Activated B cell treated with CpG ODN at 0.5 μM for 24 hours (primary cell): ENCODE measurements around the gene ZKSCAN5. TPM values are rescaled to one million over a fixed set of nuclear protein-coding genes. Genes with fewer than 3 reads are reported as not detected.
A peak's percentile ranks its signal among the peaks of the same experiment; 100 is the strongest.

Experiments used
- ATAC-seq: fragments of 200-7000 bp; cut with Tn5 transposase; one replicate; pipeline ENCODE4 v1.10.0; 2021; ENCODE audit warnings: low read depth, mild to moderate bottlenecking, moderate library complexity
- CTCF ChIA-PET: fragments of 350-600 bp; sonication (Branson Sonifier 250); formaldehyde crosslinking; loops from one replicate; lab custom pipeline; 2021; ENCODE audit warnings: antibody characterized with exemption; lab: Charles Lee
- POLR2A ChIA-PET: fragments of 350-600 bp; sonication (Branson Sonifier 250); formaldehyde crosslinking; loops from one replicate; lab custom pipeline; 2021; ENCODE audit warnings: antibody characterized with exemption; lab: Charles Lee
- DNase-seq: peaks from one replicate; pipeline ENCODE4 v3.0.0; 2022
- H3K27ac Mint-ChIP-seq: one replicate; pipeline ENCODE4 v1.8.0; 2020; ENCODE audit warnings: mixed read lengths
- H3K27me3 Mint-ChIP-seq: one replicate; pipeline ENCODE4 v1.8.0; 2021; ENCODE audit warnings: mixed read lengths
- H3K36me3 Mint-ChIP-seq: one replicate; pipeline ENCODE4 v1.8.0; 2021; ENCODE audit warnings: low read depth, mixed read lengths
- H3K4me1 Mint-ChIP-seq: one replicate; pipeline ENCODE4 v1.8.0; 2021; ENCODE audit warnings: mixed read lengths
- H3K4me3 Mint-ChIP-seq: one replicate; pipeline ENCODE4 v1.8.0; 2020; ENCODE audit warnings: mild to moderate bottlenecking, mixed read lengths
- H3K9me3 Mint-ChIP-seq: one replicate; pipeline ENCODE4 v1.8.0; 2020; ENCODE audit warnings: mixed read lengths
- intact Hi-C: fragments of 100-400 bp; cut with micrococcal nuclease; formaldehyde crosslinking; loops from one replicate; pipeline ENCODE4 v1.15.1; 2024
- total RNA-seq: library from RNA; stranded (reverse); gene quantifications from 2 replicates; pipeline ENCODE4 v1.2.3, GENCODE V29; 2022
- TF ChIP-seq, protein P1 (sequence below): fragments of 200-600 bp; IDR thresholded peaks from one replicate; pipeline ENCODE4 v1.8.0; 2022; ENCODE audit warnings: antibody characterized with exemption, mild to moderate bottlenecking

The ZKSCAN5 gene
- total RNA-seq, 1 donor from 2014 or later, result 10.3 TPM

DNA sequence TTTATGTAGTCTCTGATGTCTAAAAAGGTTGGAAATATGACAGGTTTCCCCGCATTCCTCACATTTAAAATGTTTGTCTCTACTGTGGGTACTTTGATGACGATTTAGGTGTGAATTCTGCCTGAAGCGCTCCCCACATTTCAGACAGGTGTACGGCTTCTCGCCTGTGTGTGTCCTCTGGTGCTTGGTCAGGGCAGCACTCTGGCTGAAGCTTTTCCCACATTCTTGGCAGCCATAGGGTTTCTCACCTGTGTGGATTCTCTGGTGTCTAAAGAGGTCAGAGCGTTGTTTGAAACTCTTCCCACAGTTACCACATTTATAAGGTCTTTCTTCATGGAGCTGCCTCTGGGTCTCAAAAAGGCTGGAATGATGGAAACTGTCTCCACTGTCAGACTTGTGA, 10.6 kb upstream of the ZKSCAN5 start:
- POLR2A ChIA-PET, result no interaction called here
- intact Hi-C loops, result no loop called here

DNA sequence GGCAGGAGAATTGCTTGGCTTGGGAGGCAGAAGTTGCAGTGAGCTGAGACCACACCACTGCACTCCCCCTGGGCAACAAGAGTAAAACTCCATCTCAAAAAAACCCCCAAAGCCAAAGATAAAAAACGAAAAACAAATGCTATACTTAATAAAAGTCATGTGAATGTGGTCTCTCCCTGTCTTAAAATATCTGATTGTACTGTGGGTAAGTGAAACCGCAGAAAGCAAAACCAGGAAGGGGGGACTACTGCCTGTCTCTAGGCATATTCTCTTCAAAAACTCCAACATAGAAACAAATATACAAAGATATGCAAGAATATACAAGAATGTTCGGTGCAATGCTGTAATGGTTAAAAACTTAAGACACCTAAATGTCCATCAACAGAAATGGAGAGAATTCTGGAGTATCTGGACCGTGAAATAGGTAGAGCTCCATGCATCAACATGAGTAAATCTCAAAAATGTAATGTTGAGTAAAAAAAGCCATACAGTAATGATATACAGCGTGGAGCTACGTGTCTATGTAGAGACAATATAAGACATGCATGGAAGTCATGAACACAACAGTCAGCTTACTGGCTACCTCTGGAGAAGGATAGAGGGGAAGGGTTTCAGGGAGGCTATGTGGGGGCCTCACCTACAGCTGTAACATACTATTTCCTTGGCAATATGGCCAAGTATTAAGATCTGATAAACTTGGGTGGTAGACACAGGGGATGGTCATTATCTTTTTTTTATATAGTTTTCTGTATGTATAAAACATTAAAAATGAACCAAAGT, 6.5 kb upstream of the ZKSCAN5 start:
- DNase-seq, result no peak
- no peaks in the 10 kb centered on the region for H3K27me3 Mint-ChIP-seq
- POLR2A ChIA-PET, result interaction anchor here (0.6 to 3.2 kb wide), 6 partner anchors 12 to 1719 kb away, joined by 3 to 21 read pairs (median 3); partner anchors contain the start of genes FAM200A and ZNF789
- CTCF ChIA-PET, result interaction anchor here (0.7 kb wide), 1 partner anchor 910 kb away, joined by 3 read pairs; no protein-coding TSS in a partner anchor
- H3K4me3 Mint-ChIP-seq, result peak overlapping the region; percentile 99
- TF ChIP-seq, protein P1, sequence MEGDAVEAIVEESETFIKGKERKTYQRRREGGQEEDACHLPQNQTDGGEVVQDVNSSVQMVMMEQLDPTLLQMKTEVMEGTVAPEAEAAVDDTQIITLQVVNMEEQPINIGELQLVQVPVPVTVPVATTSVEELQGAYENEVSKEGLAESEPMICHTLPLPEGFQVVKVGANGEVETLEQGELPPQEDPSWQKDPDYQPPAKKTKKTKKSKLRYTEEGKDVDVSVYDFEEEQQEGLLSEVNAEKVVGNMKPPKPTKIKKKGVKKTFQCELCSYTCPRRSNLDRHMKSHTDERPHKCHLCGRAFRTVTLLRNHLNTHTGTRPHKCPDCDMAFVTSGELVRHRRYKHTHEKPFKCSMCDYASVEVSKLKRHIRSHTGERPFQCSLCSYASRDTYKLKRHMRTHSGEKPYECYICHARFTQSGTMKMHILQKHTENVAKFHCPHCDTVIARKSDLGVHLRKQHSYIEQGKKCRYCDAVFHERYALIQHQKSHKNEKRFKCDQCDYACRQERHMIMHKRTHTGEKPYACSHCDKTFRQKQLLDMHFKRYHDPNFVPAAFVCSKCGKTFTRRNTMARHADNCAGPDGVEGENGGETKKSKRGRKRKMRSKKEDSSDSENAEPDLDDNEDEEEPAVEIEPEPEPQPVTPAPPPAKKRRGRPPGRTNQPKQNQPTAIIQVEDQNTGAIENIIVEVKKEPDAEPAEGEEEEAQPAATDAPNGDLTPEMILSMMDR, result no peak
- peak overlapping the region; percentile 25 for H3K27ac Mint-ChIP-seq
- peaks cover 39% of the 10 kb centered on the region for H3K4me1 Mint-ChIP-seq
- H3K9me3 Mint-ChIP-seq, result peaks cover 7% of the 10 kb centered on the region
- intact Hi-C loops, result no loop called here
- ATAC-seq, result no peak
- peaks cover 59% of the 10 kb centered on the region for H3K36me3 Mint-ChIP-seq

More for the DNA sequence above, 10.6 kb upstream of the ZKSCAN5 start:
- ATAC-seq (no peak), DNase-seq (no peak)
- no peak overlapping the region for H3K4me3 Mint-ChIP-seq
- no peaks in the 10 kb centered on the region for H3K27me3 Mint-ChIP-seq
- TF ChIP-seq, protein P1, result no peak
- peaks cover 7% of the 10 kb centered on the region for H3K9me3 Mint-ChIP-seq
- CTCF ChIA-PET, result no interaction called here
- peaks cover 17% of the 10 kb centered on the region for H3K4me1 Mint-ChIP-seq
- H3K36me3 Mint-ChIP-seq, result peaks cover 69% of the 10 kb centered on the region
- H3K27ac Mint-ChIP-seq, result no peak overlapping the region

DNA sequence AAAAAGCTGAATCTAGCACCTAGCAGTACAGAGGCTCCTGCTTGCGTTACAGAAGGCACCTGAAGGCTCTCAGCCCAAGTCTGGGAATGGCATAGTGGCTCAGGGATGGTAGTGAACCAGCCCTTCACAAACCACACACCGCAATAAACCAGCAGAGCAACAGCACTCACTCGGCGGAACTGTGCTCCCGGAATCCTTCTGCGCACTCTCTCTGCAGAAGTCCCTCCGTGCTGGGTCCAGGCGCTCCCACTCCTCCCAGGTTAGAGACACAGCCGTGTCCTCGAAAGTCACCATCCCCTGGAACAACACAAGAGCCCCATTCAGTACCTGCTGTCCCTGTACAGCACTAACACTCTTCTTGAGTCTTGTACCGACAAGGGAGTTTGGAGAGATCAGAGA, 5.9 kb upstream of the ZKSCAN5 start:
- H3K27ac Mint-ChIP-seq, result peak overlapping the region; percentile 99
- H3K9me3 Mint-ChIP-seq, result peaks cover 5% of the 10 kb centered on the region
- ChIA-PET CTCF (no interaction called here), POLR2A (interaction anchor here (0.8 to 3.2 kb wide), 3 partner anchors 25 to 54 kb away, joined by 3 to 21 read pairs (median 6); partner anchors contain the start of genes FAM200A and ZNF789)
- H3K4me3 Mint-ChIP-seq, result peak overlapping the region; percentile 99
- peaks cover 53% of the 10 kb centered on the region for H3K36me3 Mint-ChIP-seq
- DNase-seq (no peak), ATAC-seq (no peak)
- H3K4me1 Mint-ChIP-seq, result peaks cover 40% of the 10 kb centered on the region
- intact Hi-C loops, result no loop called here
- TF ChIP-seq, protein P1, result no peak
- H3K27me3 Mint-ChIP-seq, result no peaks in the 10 kb centered on the region

DNA sequence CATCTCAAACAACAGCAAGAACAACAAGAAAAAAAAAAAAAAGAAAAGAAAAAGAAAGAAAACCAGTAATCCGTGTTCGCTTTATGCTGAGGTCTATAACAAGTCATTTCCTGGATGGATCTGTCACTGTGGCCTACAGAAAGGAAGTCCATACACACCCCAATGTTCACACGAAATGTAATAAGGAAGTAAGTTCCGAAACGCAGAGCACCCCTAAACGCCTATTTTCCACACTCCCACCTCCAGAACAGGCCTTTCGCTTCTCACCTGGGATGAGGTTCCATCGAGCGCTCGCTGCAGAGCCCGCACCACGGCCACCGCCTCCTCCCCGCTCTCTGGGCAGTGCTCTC, 5.1 kb upstream of the ZKSCAN5 start:
- ChIA-PET POLR2A (interaction anchor here (0.7 to 3.3 kb wide), 18 partner anchors 8 to 930 kb away, joined by 3 to 49 read pairs (median 5); partner anchors contain the start of genes BUD31, CPSF4, FAM200A and MEPCE), CTCF (no interaction called here)
- peak; percentile 29 for ATAC-seq
- peaks cover 45% of the 10 kb centered on the region for H3K36me3 Mint-ChIP-seq
- H3K9me3 Mint-ChIP-seq, result no peaks in the 10 kb centered on the region
- peak overlapping the region; percentile 99 for H3K27ac Mint-ChIP-seq
- H3K27me3 Mint-ChIP-seq, result no peaks in the 10 kb centered on the region
- intact Hi-C loops, result no loop called here
- H3K4me1 Mint-ChIP-seq, result peaks cover 44% of the 10 kb centered on the region
- peak overlapping the region; percentile 99 for H3K4me3 Mint-ChIP-seq
- DNase-seq, result no peak
- TF ChIP-seq, protein P1, result no peak
